Calu3 (cell line): ENCODE data around the gene HOXA7. TPM values are rescaled to one million over a fixed set of nuclear protein-coding genes. Genes with fewer than 3 reads are reported as not detected.

Experiments
- BruUV-seq: library from RNA; stranded (reverse); fragments of 400-500 nt; replicated peaks from 2 replicates; lab custom pipeline; 2021; lab: Mats Ljungman, UMichigan
- CTCF ChIA-PET: fragments of 300-600 bp; sonication (Branson Sonifier 250); formaldehyde crosslinking; loops from one replicate; lab custom pipeline; 2022; ENCODE audit warnings: antibody characterized with exemption; lab: Charles Lee
- DNase-seq: peaks from one replicate; pipeline ENCODE4 v3.0.0; 2022
- H3K27ac Mint-ChIP-seq: one replicate; pipeline ENCODE4 v1.8.0; 2022; ENCODE audit warnings: mixed read lengths; ENCODE audit not compliant: unreplicated experiment
- H3K27me3 Mint-ChIP-seq: one replicate; pipeline ENCODE4 v1.8.0; 2022; ENCODE audit warnings: mixed read lengths; ENCODE audit not compliant: unreplicated experiment
- H3K36me3 Mint-ChIP-seq: one replicate; pipeline ENCODE4 v1.8.0; 2022; ENCODE audit warnings: mild to moderate bottlenecking, moderate library complexity, mixed read lengths; ENCODE audit not compliant: insufficient read depth, unreplicated experiment
- H3K4me1 Mint-ChIP-seq: one replicate; pipeline ENCODE4 v1.8.0; 2022; ENCODE audit warnings: mild to moderate bottlenecking, low read depth, mixed read lengths; ENCODE audit not compliant: unreplicated experiment
- H3K4me3 Mint-ChIP-seq: one replicate; pipeline ENCODE4 v1.8.0; 2022; ENCODE audit warnings: mild to moderate bottlenecking, low read depth, moderate library complexity, mixed read lengths; ENCODE audit not compliant: unreplicated experiment
- H3K9me3 Mint-ChIP-seq: one replicate; pipeline ENCODE4 v1.8.0; 2022; ENCODE audit warnings: low read depth, mixed read lengths; ENCODE audit not compliant: unreplicated experiment
- CTCF ChIP-seq: fragments of 200-600 bp; IDR thresholded peaks from one replicate; pipeline ENCODE4 v1.8.0; 2022; ENCODE audit warnings: antibody characterized with exemption; ENCODE audit not compliant: unreplicated experiment
- intact Hi-C: fragments of 100-400 bp; cut with micrococcal nuclease; formaldehyde crosslinking; loops from one replicate; pipeline ENCODE4 v1.10.0; 2022; ENCODE audit not compliant: unreplicated experiment
- total RNA-seq: library from RNA; stranded (reverse); gene quantifications from 2 replicates; pipeline ENCODE4 v1.2.3, GENCODE V29; 2022

The HOXA7 gene
- total RNA-seq, 1 experiment from 2014 or later: not detected

- intact Hi-C loops: no loop called here
- no peak overlapping the region for H3K27ac Mint-ChIP-seq
- DNase-seq: no peak
- no peak overlapping the region for H3K4me3 Mint-ChIP-seq
- H3K27me3 Mint-ChIP-seq: no peaks in the 10 kb centered on the region
- peaks cover 21% of the 10 kb centered on the region for H3K36me3 Mint-ChIP-seq
- TF ChIP-seq CTCF: no peak
- no TSS peak for BruUV-seq
- peaks cover 29% of the 10 kb centered on the region for H3K4me1 Mint-ChIP-seq
- no peaks in the 10 kb centered on the region for H3K9me3 Mint-ChIP-seq
- CTCF ChIA-PET: no interaction called here
Measured at GRCh38 chr7:27166531-27167505, 10.3 kb upstream of the HOXA7 start.

GRCh38 chr7:27165996-27166530 is 9.6 kb upstream of the HOXA7 start:
- no peak for DNase-seq
- no peaks in the 10 kb centered on the region for H3K9me3 Mint-ChIP-seq
- CTCF ChIA-PET: no interaction called here
- BruUV-seq: no TSS peak
- no peaks in the 10 kb centered on the region for H3K27me3 Mint-ChIP-seq
- no peak for TF ChIP-seq CTCF
- H3K36me3 Mint-ChIP-seq: peaks cover 17% of the 10 kb centered on the region
- intact Hi-C loops: no loop called here
- no peak overlapping the region for H3K4me3 Mint-ChIP-seq
- peaks cover 21% of the 10 kb centered on the region for H3K4me1 Mint-ChIP-seq
- H3K27ac Mint-ChIP-seq: no peak overlapping the region

- Mint-ChIP-seq H3K9me3 (no peaks in the 10 kb centered on the region), H3K36me3 (peaks cover 22% of the 10 kb centered on the region), H3K4me3 (no peak within 1 kb of the TSS), H3K27ac (no peak within 1 kb of the TSS), H3K4me1 (peaks cover 15% of the 10 kb centered on the region), H3K27me3 (no peaks in the 10 kb centered on the region)
- intact Hi-C loops: no loop called here
- no peak for DNase-seq
- no peak for TF ChIP-seq CTCF
- CTCF ChIA-PET: no interaction called here
- BruUV-seq: no TSS peak
Measured at GRCh38 chr7:27165089-27165995, 8.9 kb upstream of the HOXA7 start, which contains the start of gene HOXA9. TSS of gene HOXA9 (minus strand) at chr7:27165537. CDS start at chr7:27165457, 80 bp downstream.
